Limb (tissue), 2 donors: ENCODE data around the gene KLHL33.
"Not testable (repeated sequence)": the region's sequence is repeated elsewhere in the genome, so short reads cannot be mapped to it uniquely, and the experiment has no call there.

ENCODE experiments used
- DNase-seq, 2 donors: peaks; one replicate each; pipeline ENCODE4 v3.0.0-alpha.2; 2016; ENCODE audit errors: extremely low spot score in 2 of 2

The KLHL33 gene

DNA sequence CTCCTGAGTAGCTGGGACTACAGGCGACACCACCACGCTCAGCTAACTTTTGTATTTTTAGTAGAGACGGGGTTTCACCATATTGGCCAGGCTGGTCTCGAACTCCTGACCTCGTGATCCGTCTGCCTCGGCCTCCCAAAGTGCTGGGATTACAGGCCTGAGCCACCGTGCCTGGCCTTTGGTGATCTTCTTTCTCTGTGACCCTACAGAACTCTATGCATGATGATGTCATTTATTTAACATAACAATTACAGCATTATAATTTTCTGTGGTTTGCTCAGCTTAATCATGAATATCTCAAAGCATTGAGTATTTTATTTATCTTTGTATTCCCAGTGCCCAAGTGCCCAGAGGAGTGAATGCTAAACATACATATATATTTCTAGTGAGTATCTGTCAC lies 16.9 kb upstream of the KLHL33 start:
- DNase-seq = not testable (repeated sequence)

DNA sequence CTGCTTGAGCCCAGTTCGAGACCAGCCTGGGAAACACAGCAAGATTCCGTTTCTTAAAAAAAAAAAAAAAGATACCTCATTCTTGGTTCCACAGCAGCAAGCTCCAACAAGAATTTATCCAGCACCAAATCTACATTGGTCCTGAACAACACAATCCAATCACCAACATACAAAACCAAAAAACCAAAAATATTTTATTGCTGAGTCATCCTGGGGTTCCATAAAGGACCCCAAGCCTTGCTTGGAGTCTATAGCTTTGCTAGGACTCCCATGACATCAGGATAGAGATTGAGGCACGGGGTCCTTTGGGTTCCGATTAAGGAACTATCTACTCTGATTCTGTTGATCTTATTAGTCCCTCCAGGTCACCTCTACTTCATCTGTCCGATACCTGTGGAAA lies 10.9 kb upstream of the KLHL33 start:
- DNase-seq = no peak

DNA sequence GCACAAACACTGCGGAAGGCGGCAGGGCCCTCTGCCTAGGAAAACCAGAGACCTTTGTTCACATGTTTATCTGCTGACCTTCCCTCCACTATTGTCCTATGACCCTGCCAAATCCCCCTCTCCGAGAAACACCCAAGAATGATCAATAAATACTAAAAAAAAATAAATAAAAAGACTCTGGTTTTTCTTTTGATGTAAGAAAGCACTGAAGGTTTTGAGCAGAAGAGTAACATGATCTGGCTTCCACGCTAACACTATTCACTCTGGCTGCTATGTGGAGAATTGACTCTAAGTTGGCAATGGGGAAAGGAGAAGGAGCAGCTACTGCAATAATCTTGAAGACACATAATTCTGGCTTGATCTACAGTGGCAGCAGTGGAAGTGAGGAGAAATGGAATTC lies 7.7 kb upstream of the KLHL33 start:
- DNase-seq = not testable (repeated sequence)

DNA sequence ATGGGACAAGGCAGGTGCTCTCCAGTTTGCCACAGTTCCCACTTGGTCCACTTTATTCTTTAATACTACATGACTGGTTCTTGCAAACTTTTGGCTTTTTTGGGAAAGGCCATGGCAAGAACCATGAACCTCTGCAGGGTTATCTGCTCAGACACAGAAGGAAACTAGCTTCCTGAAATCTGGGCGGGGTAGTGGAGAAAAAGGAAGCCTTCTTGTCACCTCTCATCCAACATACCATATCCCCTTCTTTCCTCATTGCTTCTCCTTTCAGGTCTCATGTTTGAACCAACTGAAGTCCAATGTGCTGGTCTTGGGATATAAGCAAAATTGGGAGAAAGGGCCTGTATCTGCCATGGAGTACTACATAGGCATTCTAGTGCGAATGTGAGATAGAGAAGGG lies 5.5 kb upstream of the KLHL33 start:
- DNase-seq = no peak

DNA sequence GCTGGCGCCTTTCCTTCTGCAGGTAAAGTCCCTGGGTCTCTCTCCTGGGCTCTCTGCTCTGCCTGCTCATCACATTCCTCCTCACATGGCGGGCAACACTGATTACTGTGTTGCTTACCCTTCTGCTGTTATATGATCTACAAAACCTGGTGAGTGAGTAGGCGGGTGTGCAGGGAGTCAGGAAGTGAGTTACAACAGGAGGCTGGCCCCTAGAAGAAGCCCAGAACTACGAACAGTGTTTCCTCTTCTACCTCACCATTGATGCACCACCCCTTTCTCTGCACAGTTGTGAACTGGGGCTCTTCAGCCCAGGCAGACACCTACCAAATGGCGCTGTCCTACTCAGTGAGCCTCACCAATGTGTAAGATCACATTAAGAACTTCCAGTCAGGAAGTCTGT lies 4.9 kb upstream of the KLHL33 start:
- no peak for DNase-seq

DNA sequence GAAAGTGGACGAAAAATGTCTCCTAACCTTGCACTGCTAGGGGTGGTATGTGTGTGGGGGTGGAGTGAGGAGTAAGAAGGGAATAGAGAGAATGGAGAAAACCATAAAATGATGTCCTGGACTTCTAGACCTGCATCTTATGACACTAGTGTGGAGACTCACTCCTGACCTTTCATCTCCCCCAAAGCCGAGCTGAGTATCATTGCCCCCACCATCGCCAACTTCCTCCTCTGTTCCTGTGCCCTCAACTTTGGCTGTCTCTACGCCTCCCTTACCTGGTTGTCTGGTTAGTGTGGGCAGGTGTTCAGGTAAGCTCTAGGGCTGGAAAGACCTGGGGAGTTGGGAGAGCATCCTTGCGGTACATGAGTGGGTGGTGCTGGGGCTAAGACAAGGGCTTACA lies 4.5 kb upstream of the KLHL33 start:
- DNase-seq = no peak

DNA sequence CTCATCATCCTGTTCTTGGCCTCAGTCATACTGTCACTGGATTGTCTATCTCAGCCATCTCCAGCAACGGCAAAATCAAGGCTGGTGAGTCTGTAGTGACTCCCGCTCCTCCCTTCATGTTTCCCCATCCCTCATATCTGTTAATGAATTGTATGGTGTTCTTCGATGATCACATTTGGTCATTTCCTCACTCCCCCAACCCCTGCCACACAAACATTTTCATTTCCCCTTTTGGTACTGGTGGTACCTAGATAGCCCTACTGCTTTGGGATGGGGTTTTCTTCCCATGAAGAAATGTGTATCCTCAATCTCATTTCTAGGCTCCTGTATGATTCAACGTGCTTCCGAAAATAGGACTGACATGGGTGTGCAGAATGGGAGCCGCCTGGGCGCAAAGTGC lies 2.7 kb upstream of the KLHL33 start:
- no peak for DNase-seq

DNA sequence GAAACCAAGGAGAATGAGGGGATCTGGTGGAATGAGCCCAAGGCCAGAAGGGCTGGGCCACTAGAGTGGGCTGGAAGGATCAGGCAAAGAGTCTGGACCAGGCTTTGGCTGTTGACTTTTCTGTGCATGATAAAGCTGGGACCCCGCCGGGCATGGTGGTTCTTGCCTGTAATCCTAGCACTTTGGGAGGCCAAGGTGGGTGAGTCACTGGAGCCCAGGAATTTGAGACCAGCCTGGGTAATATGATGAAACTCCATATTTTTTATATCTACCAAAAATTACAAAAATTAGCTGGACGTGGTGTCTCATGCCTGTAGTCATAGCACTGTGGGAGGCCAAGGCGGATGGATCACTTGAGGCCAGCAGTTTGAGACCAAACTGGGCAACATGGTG lies 393 bp upstream of the KLHL33 start:
- DNase-seq = no peak

DNA sequence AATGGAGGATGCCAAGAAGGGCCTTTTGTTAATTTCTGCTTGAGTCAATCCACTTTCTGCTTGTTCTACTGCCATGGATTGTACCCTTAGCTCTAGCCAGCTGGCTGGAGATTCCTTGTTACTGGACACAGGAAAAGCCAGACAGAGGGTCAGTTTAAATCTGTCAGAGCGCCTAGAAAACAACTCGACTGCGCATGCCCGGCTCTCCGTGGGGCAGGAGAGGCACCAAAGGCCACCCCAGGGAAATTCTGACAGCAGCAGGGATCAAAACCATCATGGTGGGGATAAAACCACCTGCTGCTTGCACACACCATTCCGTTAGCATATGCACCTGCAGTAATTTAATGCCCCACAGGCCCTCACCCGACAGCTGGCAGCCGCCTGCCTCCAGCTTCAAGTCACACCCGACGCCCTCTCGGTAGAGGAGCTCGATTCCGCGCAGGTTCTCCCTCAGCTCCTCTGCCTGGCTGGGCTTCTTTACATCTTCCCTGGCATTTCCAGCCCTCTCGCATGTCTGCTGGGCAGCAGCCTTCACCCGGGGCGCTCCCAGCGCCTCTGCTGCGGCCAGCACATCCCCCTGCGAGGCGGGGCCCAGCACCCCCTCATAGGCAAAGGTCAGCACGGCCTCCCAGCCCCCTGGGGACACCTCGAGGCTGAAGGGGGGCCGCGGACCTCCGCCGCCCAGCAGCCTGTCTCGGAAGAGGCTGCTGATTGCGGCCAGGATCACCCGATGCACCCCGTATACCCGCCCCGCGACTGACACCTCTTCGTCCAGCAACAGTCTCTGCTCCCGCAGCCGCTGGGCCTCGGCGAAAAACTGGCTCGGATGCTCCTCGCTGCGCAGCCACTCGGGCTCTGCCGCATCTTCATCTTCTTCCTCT lies 1.0 kb downstream of the KLHL33 start:
- peak in 1 of 2 donors; percentile 54 for DNase-seq

DNA sequence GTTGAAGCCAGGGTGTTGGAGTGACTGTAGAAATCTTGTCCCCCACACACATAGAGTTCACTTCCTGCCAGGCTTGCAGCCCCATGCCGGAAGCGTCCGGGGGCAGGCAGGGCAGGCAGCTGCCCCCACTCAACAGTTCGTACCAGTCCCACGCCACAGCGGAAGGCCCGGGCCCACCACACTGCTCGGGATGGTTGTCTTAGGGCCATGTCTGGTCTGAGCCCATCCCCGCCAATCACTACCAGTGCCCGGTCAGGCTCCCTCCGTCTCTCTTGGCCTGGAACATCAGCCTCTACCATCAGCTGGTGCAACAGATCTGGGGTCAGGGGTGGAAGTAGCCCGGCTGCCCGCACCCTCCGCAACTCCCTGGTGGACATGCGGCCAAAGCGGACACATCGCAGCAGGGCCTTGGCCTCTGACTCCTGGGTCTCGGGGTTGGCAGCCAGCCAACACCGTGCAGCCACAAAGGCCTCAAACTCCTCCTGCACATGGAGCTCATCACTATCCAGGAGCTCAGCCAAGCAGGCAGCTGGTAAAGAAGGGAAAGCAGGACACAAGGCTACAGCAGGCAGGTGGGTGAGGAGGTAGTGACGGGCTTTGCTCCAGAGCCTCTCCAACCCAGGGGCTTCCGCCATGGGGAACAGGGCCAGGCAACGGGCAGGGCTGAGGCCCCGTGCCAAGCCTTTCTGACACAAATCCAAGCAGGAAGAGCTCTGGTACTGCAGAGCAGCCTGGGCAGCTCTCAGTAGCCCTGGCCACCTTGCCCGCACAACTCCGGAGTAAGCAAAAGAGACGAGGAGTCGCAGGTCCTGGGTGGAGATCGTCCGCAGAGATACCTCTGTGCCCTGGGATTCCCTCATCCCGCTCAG lies 5.9 kb downstream of the KLHL33 start:
- DNase-seq = no peak

DNA sequence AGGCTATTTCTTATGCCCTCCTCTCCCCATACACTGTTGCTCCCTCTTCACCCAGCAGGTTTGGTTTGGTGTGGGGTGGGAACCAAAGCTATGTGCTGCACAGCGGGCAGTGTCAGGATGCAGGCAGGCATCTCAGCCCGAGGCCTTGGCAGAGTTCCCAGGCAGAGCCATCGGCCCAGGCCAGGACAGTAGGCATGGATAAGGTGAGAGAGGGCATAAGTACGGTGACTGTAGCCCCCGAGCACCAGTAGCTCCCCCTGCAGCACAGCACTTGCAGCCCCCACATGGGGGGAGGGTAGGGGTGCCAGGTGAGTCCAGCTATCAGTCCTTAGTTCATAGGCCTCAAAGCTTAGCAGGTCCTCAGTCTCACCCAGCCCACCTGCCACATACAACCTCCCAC lies 7.2 kb downstream of the KLHL33 start:
- DNase-seq = no peak

DNA sequence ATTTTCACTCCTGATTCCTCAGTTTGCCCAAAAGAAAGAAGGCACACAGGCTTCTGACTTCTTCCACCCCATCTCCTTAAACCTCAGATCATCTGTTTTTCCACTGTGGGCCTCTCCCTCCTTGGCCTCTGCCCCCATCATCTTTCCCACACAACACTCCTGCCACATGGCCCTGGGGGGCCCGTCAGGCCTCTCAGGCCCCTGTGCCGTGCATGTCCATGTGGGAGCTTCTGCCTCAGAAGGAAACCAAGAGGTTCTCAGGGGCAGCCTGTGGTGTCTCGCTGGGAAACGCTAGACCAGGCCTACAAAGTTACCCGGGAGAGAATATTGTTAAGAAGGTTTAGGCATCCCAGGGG lies 8.0 kb downstream of the KLHL33 start:
- DNase-seq = no peak

DNA sequence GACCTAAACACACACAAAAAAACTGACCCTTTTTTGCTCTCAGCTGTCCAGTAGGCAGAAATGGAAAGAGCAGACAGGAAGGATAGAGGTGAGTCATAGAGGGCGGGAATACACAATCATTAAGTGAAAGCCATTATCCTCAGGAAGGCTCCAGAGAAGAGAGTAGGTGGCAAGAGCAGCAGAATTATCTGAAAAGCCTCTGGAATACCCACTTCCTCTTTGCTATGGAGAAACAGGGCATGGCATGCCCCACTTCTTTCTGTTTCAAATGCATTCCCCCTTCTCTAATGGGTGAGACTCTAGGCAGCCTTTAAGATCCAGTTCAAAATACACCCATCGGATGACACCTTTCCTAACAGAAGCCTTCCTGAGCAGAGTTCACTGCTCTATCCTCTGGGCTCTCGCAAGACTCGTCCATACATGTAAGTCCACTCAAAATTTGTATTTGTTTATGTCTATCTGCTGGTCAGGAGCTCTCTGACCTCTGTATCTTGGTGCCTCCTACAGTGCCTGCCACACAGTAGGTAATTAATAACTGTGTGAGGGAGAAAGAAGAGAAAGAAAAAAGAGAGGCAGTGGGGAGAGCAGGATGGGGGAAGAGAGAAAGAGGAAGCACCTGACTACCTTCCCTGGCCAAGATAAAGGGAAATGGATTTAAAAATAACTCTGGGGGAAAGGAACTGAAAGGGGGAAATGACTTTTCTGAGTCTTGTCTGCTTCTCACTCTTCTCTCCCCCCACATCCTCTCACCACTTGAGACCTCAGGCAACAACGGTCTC lies 8.5 kb downstream of the KLHL33 start:
- DNase-seq = no peak

DNA sequence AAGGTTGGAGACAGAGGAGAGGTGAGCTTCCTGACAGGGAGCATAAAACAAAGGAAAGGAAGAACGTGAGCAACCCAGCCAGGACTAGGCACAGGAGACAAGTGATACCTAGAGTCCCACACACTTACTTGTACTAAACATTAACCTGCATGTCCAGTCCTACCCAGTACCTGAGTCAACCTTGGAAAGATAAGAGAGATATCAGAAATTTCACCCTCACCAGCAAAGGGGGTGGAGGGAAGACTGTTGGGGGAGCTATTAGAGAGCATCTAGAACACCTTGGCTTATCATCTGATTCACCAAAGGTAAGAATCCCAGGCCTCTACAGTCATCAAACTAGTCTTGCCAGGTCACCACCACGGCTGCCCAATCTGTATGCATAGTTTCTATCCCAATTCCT lies 11.1 kb downstream of the KLHL33 start:
- no peak for DNase-seq

DNA sequence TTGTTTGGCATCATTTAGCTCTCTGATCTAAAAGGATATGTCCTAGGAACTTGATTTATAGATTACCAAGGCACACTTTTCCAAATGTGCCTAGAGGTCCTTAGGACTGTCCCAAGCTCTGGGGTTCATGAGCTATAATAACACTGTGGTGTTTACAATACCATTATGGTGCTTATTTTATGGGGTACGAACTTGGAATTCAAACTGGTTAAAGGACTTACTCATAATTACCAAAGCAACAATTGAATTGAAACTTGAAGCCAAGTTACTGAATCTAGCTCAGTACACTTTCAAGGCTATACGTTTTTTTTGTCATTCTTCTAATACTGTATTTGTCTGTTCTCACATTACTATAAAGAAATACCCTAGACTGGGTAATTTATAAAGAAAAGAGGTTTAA lies 13.1 kb downstream of the KLHL33 start:
- no peak for DNase-seq

DNA sequence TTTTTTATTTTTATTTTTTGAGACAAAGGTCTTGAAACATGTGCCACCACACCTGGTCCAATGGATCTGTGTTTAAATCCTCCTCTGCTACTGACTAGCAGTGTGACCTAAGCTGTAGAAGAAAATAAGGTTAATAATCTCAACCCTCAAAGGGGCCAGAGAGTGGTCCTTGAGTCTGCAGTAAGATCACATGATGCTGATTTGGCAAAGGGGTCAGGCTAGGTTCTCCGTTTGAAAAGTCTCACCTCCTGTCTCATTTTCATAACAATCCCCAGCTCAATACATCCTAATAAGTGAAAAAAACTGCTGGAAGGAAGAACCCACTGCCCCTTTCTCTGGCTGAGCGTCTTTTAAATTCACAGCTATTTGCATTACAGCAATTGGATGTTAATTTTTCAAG lies 14.7 kb downstream of the KLHL33 start:
- no peak for DNase-seq

DNA sequence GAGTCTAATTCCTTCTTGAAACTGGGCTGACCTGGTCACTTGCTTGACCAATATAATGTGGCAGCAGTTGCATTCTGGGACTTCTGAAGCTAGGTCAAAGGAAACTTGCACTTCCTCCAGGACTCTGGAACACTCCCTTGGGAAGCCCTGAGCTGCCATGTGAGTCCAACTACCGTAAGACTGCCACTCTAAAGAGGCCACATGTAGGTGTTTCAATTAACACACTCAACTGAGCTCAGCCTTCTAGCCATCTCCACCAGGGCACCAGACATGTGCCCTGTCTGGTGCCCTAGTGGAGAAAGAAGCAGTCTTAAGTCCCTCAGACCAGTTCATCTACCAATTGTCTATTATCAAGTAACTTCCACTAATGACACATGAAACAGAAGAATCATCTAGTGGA lies 16.5 kb downstream of the KLHL33 start:
- DNase-seq = no peak

DNA sequence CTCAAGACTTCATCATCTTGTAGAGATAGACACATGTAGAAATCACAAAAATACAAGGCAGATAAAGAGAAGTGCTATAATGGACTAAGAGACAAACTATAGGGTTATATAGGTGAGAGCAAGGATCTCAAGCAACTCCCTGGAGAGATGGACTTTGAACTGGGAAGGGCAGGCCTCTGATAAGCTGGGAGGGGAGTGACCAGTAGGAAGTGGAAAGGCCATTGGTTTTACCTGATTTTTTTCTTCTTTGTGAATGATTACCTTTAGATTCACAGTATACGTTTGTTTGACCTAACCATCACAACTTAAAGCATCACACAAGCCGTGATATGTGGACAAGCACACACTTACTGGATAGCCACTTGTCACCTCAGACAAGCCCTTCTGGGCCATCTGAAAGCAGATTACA lies 17.5 kb downstream of the KLHL33 start:
- DNase-seq = no peak

DNA sequence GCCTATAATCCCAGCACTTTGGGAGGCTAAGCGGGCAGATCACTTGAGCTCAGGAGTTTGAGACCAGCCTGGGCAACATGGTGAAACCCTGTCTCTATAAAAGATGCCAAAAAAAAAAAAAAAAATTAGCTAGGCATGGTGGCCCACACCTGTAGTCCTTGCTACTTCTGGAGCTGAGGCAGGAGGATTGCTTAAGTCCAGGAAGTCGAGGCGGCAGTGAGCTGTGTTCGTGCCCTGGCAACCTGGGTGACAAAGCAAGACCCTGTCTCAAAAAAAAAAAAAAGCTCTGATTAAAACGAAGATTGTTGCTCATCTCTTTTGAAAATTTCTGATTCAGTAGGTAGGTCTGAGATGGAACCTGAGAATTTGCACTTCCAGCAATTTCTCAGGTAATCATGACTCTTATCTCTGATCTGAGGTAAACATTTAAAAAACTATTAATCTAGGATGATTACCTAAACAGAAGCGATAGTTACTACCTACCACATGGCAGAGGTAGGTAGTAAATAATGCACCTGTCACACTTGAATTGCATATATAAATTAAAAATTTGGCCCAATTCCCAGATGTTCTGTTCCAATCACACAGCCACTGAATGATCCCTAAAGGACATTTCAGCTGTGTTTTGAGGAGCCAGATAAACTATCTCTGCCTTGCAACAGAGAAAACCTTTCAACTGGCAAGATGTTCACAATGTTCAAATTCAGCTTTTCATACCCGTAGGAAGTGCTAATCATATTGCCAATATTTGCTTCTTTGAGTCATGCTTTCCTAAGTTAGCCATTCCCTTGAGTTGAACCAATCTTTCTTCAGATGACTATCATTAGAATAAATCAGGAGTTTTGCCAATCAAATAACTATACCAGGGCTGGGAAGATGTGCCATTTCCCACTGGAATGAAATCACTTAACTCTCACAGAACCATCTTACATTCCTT lies 18.4 kb downstream of the KLHL33 start:
- no peak for DNase-seq

DNA sequence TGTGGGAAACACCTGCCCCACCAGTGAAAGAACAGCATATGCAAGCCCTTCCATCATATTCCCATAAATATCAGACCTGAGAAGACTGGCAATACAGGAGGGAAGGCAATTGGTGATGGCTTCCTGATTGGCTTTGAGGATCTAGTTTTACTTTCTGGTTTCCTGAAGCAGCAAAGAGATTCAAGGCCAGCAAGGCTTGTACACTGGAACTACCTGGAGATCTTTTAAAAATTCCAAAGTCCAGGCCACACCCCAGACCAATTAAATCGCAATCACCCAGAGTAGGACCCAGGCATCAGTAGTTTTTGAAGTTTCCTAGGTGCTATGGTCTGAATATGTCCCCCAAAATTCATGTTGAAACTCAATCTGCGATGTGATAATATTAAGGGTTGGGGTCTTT lies 19.7 kb downstream of the KLHL33 start:
- DNase-seq = no peak

DNA sequence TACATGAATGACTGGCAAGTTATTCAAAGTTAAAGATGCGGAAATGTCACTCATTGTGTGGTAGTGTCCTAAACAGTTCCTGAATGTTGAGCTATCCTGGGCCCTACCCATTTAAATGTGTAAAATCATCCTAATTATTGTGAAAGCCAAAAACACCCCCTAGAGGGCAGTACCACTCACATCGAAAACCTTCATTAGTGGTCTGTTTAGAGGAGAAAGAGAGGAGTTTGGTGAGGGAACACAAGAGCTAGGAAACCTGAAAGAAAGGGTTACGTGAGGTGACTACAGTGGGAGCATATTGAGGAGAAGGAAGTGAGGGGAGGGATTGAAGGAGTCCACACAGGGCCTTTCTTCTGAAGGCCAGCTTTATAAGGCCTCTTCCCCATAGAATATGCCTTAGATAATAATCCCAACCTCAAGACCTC lies 20.2 kb downstream of the KLHL33 start:
- DNase-seq = peak in 1 of 2 donors; percentile 36
